ENCODE results near the gene CARD11.

Gene CARD11

GRCh38 chr7:2950578-2950977, 93.1 kb downstream of the CARD11 start:
- TF ChIP-seq CTCF (IDR thresholded peaks at IDR 0.05; ENCODE audit: extremely low read depth, missing control alignments), result no peak
- no peak for DNase-seq (ENCODE audit: low spot score)

GRCh38 chr7:2948749-2949148, 94.9 kb downstream of the CARD11 start:
- TF ChIP-seq CTCF (IDR thresholded peaks at IDR 0.05; ENCODE audit: extremely low read depth, missing control alignments), result no peak
- DNase-seq (ENCODE audit: low spot score), result no peak

GRCh38 chr7:2947058-2947780, 96.4 kb downstream of the CARD11 start:
- no peak for TF ChIP-seq CTCF (IDR thresholded peaks at IDR 0.05; ENCODE audit: extremely low read depth, missing control alignments)
- no peak for DNase-seq (ENCODE audit: low spot score)

GRCh38 chr7:2945171-2945570, 98.5 kb downstream of the CARD11 start:
- no peak for TF ChIP-seq CTCF (IDR thresholded peaks at IDR 0.05; ENCODE audit: extremely low read depth, missing control alignments)
- no peak for DNase-seq (ENCODE audit: low spot score)

GRCh38 chr7:2944739-2945138, 98.9 kb downstream of the CARD11 start:
- no peak for DNase-seq (ENCODE audit: low spot score)
- no peak for TF ChIP-seq CTCF (IDR thresholded peaks at IDR 0.05; ENCODE audit: extremely low read depth, missing control alignments)

GRCh38 chr7:2943851-2944601, 99.6 kb downstream of the CARD11 start:
- no peak for TF ChIP-seq CTCF (IDR thresholded peaks at IDR 0.05; ENCODE audit: extremely low read depth, missing control alignments)
- DNase-seq (ENCODE audit: low spot score), result no peak

- DNase-seq (ENCODE audit: low spot score), result no peak
- no peak for TF ChIP-seq CTCF (IDR thresholded peaks at IDR 0.05; ENCODE audit: extremely low read depth, missing control alignments)
These were observed 102.3 kb downstream of the CARD11 start for GRCh38 chr7:2941216-2941859.

Measured in GM20000 (cell line).